ENCODE data around the gene PRKCH.

The PRKCH gene

GRCh38 chr14:61433169-61433568 lies 111.8 kb downstream of the PRKCH start:
- no peak for DNase-seq (ENCODE audit: low read depth, low spot score)
- Histone ChIP-seq H3K9me3 (ENCODE audit: control insufficient read depth, insufficient read depth, low read length) (no peaks in the 10 kb centered on the region), H3K4me3 (ENCODE audit: low read length) (no peak overlapping the region), H3K27me3 (ENCODE audit: control insufficient read depth, insufficient read depth, low read length) (no peaks in the 10 kb centered on the region), H3K27ac (ENCODE audit: low read length) (no peak overlapping the region), H3K4me1 (ENCODE audit: control insufficient read depth, insufficient read depth, low read length) (no peaks in the 10 kb centered on the region), H3K36me3 (ENCODE audit: control insufficient read depth, insufficient read depth, low read length) (no peaks in the 10 kb centered on the region)
- WGBS (ENCODE audit: insufficient coverage, insufficient read length): no CpG with 5 or more reads among the region's 1 CpG

GRCh38 chr14:61433828-61434227 lies 112.4 kb downstream of the PRKCH start:
- WGBS (ENCODE audit: insufficient coverage, insufficient read length): no CpG with 5 or more reads among the region's 1 CpG
- Histone ChIP-seq H3K4me3 (ENCODE audit: low read length) (no peak overlapping the region), H3K27ac (ENCODE audit: low read length) (no peak overlapping the region), H3K27me3 (ENCODE audit: control insufficient read depth, insufficient read depth, low read length) (no peaks in the 10 kb centered on the region), H3K9me3 (ENCODE audit: control insufficient read depth, insufficient read depth, low read length) (no peaks in the 10 kb centered on the region), H3K36me3 (ENCODE audit: control insufficient read depth, insufficient read depth, low read length) (no peaks in the 10 kb centered on the region), H3K4me1 (ENCODE audit: control insufficient read depth, insufficient read depth, low read length) (no peaks in the 10 kb centered on the region)
- DNase-seq (ENCODE audit: low read depth, low spot score): no peak

DNA sequence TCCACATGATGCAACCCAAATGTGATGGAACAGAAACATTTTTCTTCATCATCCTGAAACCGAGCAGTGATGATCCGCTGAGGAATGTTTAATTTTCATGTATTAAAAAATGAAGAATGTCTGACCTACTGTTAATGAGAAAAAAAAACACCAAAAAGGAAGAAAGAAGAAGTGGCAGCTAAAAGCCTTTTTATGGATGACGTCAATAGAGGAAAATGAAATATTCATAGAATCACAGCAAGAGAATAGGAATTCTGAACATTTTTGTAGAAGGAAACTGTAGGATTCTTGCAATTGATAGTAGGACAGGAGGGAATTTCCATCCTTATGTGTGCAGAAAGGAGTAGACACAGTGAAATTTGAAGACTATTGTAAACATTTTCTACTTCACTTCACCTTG lies 112.9 kb downstream of the PRKCH start:
- WGBS (ENCODE audit: insufficient coverage, insufficient read length): no CpG with 5 or more reads among the region's 3 CpGs
- H3K27me3 ChIP-seq (ENCODE audit: control insufficient read depth, insufficient read depth, low read length): no peaks in the 10 kb centered on the region
- H3K27ac ChIP-seq (ENCODE audit: low read length): no peak overlapping the region
- no peaks in the 10 kb centered on the region for H3K9me3 ChIP-seq (ENCODE audit: control insufficient read depth, insufficient read depth, low read length)
- H3K4me1 ChIP-seq (ENCODE audit: control insufficient read depth, insufficient read depth, low read length): peaks cover 1% of the 10 kb centered on the region; the same call in 1 of the 2 replicates
- H3K4me3 ChIP-seq (ENCODE audit: low read length): no peak overlapping the region
- no peaks in the 10 kb centered on the region for H3K36me3 ChIP-seq (ENCODE audit: control insufficient read depth, insufficient read depth, low read length)
- DNase-seq (ENCODE audit: low read depth, low spot score): no peak

DNA sequence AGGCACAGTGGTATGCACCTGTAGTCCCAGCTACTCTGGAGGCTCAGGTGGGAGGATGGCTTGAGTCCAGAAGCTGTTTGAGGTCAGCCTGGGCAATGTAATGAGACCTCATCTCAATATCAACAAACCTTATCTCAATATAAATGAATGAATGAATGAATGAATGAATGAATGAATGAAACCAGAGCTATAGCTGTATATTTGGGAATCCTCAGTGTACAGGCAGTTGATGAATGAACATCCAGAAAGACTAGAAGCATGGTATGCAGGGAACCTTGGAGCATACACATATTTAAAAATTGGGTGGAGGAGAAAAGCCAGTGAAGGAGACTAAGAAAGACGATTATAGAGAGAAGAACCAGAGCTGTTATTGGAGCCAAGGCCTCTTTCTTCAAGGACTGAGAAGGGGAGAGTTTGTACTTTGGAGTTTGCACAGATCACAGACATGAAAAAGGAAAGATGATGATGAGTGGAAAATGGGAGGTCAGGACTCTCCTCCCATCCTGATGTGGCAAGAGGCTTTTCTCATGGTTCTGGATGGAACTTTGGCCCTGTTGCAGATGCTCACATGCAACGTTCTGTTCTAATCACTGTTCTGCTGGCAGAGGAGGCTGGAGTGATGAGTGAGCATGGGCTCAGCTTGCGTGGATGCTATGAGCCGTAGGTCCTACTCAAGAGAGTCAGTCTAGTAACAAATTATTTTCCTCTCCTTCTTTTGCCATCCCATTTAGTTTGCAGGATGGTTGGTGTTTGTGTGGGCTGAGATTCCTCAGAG lies 114.4 kb downstream of the PRKCH start:
- Histone ChIP-seq H3K36me3 (ENCODE audit: control insufficient read depth, insufficient read depth, low read length) (no peaks in the 10 kb centered on the region), H3K9me3 (ENCODE audit: control insufficient read depth, insufficient read depth, low read length) (no peaks in the 10 kb centered on the region), H3K4me3 (ENCODE audit: low read length) (no peak overlapping the region), H3K27me3 (ENCODE audit: control insufficient read depth, insufficient read depth, low read length) (no peaks in the 10 kb centered on the region), H3K4me1 (ENCODE audit: control insufficient read depth, insufficient read depth, low read length) (peaks cover 1% of the 10 kb centered on the region; the same call in 1 of the 2 replicates), H3K27ac (ENCODE audit: low read length) (no peak overlapping the region)
- DNase-seq (ENCODE audit: low read depth, low spot score): no peak
- WGBS (ENCODE audit: insufficient coverage, insufficient read length): no CpG with 5 or more reads among the region's 4 CpGs

DNA sequence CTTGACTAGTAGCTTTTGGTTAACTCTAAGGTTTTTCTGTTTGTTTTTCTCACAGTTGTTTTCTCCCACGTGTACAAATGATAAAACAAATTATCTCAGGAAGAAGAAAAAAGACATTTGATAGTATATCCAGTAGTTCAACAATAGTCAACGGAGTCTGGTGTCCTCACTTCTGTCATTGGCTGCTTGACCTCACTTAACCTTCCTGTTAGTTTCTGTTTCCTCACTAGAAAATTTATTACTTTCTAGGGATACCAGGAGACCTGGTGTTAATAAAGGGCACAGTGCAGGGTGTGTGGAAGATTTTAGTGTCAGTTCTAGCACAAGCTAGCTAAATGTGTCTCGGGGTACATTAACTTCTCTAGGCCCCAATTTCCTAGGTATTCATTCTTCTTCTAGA lies 116.0 kb downstream of the PRKCH start:
- Histone ChIP-seq H3K4me3 (ENCODE audit: low read length) (no peak overlapping the region), H3K9me3 (ENCODE audit: control insufficient read depth, insufficient read depth, low read length) (no peaks in the 10 kb centered on the region), H3K27me3 (ENCODE audit: control insufficient read depth, insufficient read depth, low read length) (no peaks in the 10 kb centered on the region), H3K27ac (ENCODE audit: low read length) (no peak overlapping the region), H3K36me3 (ENCODE audit: control insufficient read depth, insufficient read depth, low read length) (no peaks in the 10 kb centered on the region), H3K4me1 (ENCODE audit: control insufficient read depth, insufficient read depth, low read length) (peaks cover 1% of the 10 kb centered on the region; the same call in 1 of the 2 replicates)
- whole genome bisulfite sequencing (ENCODE audit: insufficient coverage, insufficient read length): no CpG with 5 or more reads among the region's 3 CpGs
- DNase-seq (ENCODE audit: low read depth, low spot score): no peak

- Histone ChIP-seq H3K36me3 (ENCODE audit: control insufficient read depth, insufficient read depth, low read length) (no peaks in the 10 kb centered on the region), H3K4me1 (ENCODE audit: control insufficient read depth, insufficient read depth, low read length) (peaks cover 1% of the 10 kb centered on the region; the same call in 1 of the 2 replicates), H3K4me3 (ENCODE audit: low read length) (no peak overlapping the region), H3K27ac (ENCODE audit: low read length) (no peak overlapping the region), H3K27me3 (ENCODE audit: control insufficient read depth, insufficient read depth, low read length) (no peaks in the 10 kb centered on the region), H3K9me3 (ENCODE audit: control insufficient read depth, insufficient read depth, low read length) (no peaks in the 10 kb centered on the region)
- no peak for DNase-seq (ENCODE audit: low read depth, low spot score)
- WGBS (ENCODE audit: insufficient coverage, insufficient read length): no CpG with 5 or more reads among the region's 6 CpGs
Observed at GRCh38 chr14:61438036-61438435, 116.7 kb downstream of the PRKCH start.

- WGBS (ENCODE audit: insufficient coverage, insufficient read length): no CpG with 5 or more reads among the region's 2 CpGs
- no peaks in the 10 kb centered on the region for H3K9me3 ChIP-seq (ENCODE audit: control insufficient read depth, insufficient read depth, low read length)
- H3K4me3 ChIP-seq (ENCODE audit: low read length): no peak overlapping the region
- H3K27me3 ChIP-seq (ENCODE audit: control insufficient read depth, insufficient read depth, low read length): no peaks in the 10 kb centered on the region
- H3K27ac ChIP-seq (ENCODE audit: low read length): no peak overlapping the region
- no peaks in the 10 kb centered on the region for H3K36me3 ChIP-seq (ENCODE audit: control insufficient read depth, insufficient read depth, low read length)
- peaks cover 1% of the 10 kb centered on the region; the same call in 1 of the 2 replicates for H3K4me1 ChIP-seq (ENCODE audit: control insufficient read depth, insufficient read depth, low read length)
- DNase-seq (ENCODE audit: low read depth, low spot score): no peak
Observed at GRCh38 chr14:61438497-61438859, 117.1 kb downstream of the PRKCH start.

DNA sequence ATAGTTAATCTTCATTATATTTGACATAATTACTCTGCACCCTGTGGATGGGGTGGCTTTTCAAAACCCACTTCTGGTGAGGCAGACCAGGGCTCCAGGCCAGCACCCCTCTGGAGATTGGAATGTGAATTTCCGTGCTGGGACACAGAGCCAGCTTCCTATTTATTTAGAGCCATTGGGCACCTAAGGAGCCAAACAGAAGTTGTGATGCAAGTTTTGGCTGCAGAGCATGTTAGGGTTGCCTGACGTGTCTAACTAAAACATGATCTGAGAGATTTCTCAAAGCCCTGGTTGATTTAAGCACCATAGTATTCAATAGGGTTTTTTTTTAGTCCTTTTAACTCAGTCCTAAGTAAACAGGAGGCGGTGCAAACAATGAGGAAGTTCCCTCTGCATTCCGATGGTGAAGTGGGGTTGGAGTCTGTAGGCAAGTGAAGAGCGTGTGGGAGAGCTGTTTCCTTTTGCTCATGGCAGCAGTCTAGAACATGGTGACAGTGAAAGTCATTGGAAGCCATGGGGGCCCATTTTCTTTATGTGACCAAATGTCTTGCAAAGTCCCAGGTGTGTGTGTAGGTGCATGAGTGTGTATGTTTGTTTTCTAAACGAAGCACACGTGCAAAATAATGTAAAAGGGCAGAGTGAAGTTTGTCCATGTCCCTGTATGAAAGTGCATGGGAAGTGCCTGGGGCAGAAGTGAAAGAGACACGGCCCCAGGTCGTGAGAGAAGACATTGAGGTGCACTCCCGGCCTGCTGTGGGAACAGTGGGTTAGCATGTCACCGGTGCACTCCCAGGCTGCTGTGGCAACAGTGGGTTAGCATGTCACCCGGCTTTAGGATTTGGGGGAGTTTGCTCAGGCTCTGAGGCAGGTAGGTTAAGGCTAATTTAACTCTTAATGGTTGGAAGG lies 117.7 kb downstream of the PRKCH start:
- no peaks in the 10 kb centered on the region for H3K36me3 ChIP-seq (ENCODE audit: control insufficient read depth, insufficient read depth, low read length)
- H3K4me3 ChIP-seq (ENCODE audit: low read length): no peak overlapping the region
- no peaks in the 10 kb centered on the region for H3K9me3 ChIP-seq (ENCODE audit: control insufficient read depth, insufficient read depth, low read length)
- peaks cover 1% of the 10 kb centered on the region; the same call in 1 of the 2 replicates for H3K4me1 ChIP-seq (ENCODE audit: control insufficient read depth, insufficient read depth, low read length)
- H3K27ac ChIP-seq (ENCODE audit: low read length): no peak overlapping the region
- no peak for DNase-seq (ENCODE audit: low read depth, low spot score)
- no peaks in the 10 kb centered on the region for H3K27me3 ChIP-seq (ENCODE audit: control insufficient read depth, insufficient read depth, low read length)
- WGBS (ENCODE audit: insufficient coverage, insufficient read length): no CpG with 5 or more reads among the region's 12 CpGs

DNA sequence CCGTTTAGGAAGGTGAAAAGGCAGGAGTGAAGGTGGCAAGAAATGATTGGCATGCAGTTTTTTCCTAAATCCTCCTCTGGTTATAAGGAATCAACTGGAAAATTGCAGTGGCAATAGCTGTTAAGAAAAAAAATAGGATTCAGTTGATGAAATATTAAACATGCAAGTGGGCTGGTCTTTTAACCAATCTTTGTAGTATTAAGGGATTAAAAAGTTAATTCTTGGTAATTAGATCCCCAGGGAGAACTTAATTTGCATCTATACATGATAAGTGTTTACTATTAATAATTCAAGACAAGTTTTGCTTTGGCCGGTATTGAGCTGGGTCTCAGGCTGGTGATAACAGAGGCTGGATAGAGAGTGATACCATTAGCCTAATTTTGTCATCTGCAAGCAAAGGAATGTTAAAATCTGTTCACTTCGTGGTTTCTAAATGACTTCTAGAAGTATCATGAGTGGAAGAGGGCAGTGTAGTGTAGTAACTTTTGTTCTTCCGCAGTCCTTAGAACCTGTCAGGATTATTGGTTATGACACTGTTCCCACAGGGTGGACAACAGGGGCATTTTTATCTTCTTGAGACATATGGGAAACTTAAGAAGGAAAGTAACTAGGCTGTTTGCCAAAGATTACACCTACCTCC lies 118.5 kb downstream of the PRKCH start:
- H3K27me3 ChIP-seq (ENCODE audit: control insufficient read depth, insufficient read depth, low read length): no peaks in the 10 kb centered on the region
- no peak overlapping the region for H3K27ac ChIP-seq (ENCODE audit: low read length)
- H3K36me3 ChIP-seq (ENCODE audit: control insufficient read depth, insufficient read depth, low read length): no peaks in the 10 kb centered on the region
- no CpG with 5 or more reads among the region's 4 CpGs for WGBS (ENCODE audit: insufficient coverage, insufficient read length)
- no peak overlapping the region for H3K4me3 ChIP-seq (ENCODE audit: low read length)
- peaks cover 1% of the 10 kb centered on the region; the same call in 1 of the 2 replicates for H3K4me1 ChIP-seq (ENCODE audit: control insufficient read depth, insufficient read depth, low read length)
- DNase-seq (ENCODE audit: low read depth, low spot score): no peak
- no peaks in the 10 kb centered on the region for H3K9me3 ChIP-seq (ENCODE audit: control insufficient read depth, insufficient read depth, low read length)

GRCh38 chr14:61443481-61443880 lies 122.1 kb downstream of the PRKCH start:
- Histone ChIP-seq H3K9me3 (ENCODE audit: control insufficient read depth, insufficient read depth, low read length) (no peaks in the 10 kb centered on the region), H3K36me3 (ENCODE audit: control insufficient read depth, insufficient read depth, low read length) (no peaks in the 10 kb centered on the region), H3K4me1 (ENCODE audit: control insufficient read depth, insufficient read depth, low read length) (peaks cover 1% of the 10 kb centered on the region; the same call in 1 of the 2 replicates), H3K27me3 (ENCODE audit: control insufficient read depth, insufficient read depth, low read length) (no peaks in the 10 kb centered on the region), H3K27ac (ENCODE audit: low read length) (no peak overlapping the region), H3K4me3 (ENCODE audit: low read length) (no peak overlapping the region)
- WGBS (ENCODE audit: insufficient coverage, insufficient read length): no CpG with 5 or more reads among the region's 3 CpGs
- no peak for DNase-seq (ENCODE audit: low read depth, low spot score)
